HG02678 (cell line): ENCODE results near the gene ABHD17B.

ENCODE experiments used
- ATAC-seq: cut with Tn5 transposase; IDR thresholded peaks from one replicate; pipeline ENCODE4 v1.9.1; 2021; ENCODE audit warnings: mild to moderate bottlenecking, moderate library complexity; ENCODE audit not compliant: unreplicated experiment

The ABHD17B gene

GRCh38 chr9:71822935-71823334 is 88.1 kb downstream of the ABHD17B start:
- ATAC-seq: no peak

GRCh38 chr9:71822456-71822855 is 88.5 kb downstream of the ABHD17B start:
- ATAC-seq: no peak

DNA sequence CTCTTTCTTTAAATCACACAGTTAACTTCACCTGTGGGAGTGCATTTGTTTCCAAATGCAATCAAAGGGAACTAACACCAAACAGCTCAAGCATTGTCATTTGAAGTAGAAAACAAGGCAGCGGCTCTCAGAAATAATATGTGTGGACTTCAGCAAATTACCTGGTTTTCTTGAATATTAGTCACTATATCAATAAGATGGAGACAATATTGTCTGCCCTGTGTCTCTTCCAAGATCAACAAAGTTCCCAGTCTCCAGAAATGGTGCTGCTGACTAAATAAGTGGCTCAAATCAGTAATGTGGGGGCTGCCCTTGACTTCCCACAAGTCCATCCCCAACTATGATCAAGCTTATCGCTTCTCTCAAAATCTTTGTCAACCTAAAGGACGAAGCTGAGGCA is 89.6 kb downstream of the ABHD17B start:
- ATAC-seq: no peak

- ATAC-seq: no peak
These were observed 90.5 kb downstream of the ABHD17B start for GRCh38 chr9:71820403-71820921.

- ATAC-seq: no peak
These were observed 91.8 kb downstream of the ABHD17B start for GRCh38 chr9:71819115-71819739.

GRCh38 chr9:71816916-71817451 is 94.0 kb downstream of the ABHD17B start:
- ATAC-seq: no peak
